NCI-H2196 treated with DMSO at 0.1 percent for 48 hours (cell line): ENCODE measurements around the gene TTC7B.

Source experiments
- DNase-seq: peaks from one replicate; lab custom pipeline; 2025; ENCODE audit not compliant: unreplicated experiment; lab: John Stamatoyannopoulos, UW

TTC7B gene

DNA sequence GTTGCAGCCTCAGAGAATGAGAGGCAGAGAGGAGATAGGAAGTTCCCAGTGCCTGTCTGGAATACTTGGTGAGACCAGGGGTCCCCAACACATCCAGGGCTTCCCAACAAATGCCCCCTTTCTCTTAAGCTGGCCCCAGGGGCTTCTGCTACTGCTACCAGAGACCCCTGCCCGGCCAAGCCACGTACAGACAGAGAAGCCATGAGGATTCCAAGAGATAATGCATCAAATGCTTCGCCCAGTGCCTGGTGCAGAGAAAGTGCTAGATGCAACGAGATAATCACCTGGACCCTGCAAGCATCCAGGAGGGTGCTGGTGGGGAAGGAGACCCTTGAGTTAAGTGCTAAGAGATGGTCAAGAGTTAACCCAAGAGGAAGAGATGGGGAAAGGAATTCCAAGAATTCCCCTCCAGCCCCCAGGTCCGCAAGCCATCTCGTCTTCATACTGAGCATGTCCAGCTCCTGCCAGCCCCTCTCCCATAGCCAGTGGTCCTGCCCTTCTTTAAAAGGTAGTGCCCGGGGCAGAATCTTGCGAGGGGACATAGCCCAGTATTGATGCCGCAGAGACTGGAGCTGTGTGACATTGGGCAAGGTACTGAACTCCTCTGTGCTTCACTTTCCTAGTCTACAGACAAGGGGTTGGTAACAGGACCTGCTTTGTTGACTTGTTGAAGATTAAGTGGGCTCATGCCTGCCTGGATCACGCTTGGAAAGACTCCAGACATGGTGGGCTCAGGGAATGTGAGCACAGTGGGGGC is 316.1 kb downstream of the TTC7B start:
- DNase-seq = no peak

DNA sequence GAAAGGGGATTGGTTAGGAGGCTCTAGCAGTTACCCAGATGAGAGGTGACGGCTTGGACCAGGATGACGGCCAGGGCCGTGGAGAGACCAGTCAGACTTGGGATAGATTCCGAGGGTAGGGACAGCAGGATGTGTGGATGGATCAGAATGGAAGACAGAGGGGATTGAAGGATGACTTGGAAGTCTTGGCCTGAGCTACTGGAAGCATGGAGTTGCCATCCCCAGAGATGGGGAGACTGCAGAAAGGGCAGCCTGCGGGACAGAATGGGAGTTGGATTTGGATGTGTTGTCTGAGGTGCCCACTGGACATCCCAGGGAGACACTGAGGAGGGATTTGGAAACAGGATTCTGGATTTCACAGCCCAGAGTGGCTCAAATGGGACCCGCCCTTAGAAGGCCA is 317.1 kb downstream of the TTC7B start:
- DNase-seq = no peak

DNA sequence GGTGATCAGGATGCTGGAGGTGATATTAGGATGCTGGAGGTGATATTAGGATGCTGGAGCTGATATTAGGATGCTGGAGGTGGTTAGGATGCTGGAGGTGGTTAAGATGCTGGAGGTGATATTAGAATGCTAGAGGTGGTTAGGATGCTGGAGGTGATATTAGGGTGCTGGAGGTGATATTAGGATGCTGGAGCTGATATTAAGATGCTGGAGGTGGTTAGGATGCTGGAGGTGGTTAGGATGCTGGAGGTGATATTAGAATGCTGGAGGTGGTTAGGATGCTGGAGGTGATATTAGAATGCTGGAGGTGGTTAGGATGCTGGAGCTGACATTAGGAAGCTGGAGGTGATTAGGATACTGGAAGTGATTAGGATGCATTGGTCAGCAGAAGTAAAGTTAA is 318.0 kb downstream of the TTC7B start:
- DNase-seq = no peak

GRCh38 chr14:90496379-90496778 is 319.9 kb downstream of the TTC7B start:
- DNase-seq = no peak

DNA sequence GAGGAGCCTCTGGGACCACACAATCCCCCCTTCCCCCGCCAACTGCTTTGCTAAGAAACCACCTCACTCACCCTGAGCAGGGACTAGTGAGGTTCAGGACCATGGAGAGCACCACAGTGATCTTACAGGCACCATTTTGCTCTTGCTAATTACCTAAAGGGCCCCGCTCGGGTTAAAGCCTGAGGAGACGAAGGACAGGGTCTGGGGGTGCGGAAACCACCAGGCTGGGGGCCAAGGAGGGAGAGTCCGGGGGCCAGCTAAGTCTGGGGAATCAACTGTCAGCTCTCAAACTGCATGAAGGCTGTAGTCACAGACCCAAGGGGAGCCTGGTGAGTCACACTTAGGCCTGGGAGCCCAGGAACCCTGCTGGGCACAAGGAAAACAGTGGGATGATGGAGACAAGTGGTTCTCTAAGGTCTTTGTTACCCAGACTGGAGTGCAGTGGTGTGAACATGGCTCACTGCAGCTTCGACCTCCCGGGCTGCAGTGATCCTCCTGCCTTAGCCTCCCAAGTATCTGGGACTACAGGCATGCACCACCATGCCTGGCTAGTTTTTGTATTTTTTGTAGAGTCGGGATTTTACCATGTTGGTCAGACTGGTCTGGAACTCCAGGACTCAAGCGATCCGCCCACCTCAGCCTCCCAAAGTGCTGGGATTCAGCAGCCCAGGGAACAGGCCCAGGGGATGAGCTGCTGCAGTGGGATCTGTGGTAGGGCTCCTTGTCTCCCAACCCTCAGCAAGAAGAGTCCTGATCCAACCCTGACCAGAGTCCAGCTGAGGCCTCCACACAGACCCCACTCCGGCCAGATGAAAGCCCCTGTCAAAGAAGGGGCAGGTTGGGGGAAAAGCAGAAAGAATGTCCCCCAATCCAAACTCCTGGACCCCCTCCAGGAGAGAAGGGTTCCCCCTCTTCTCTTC is 320.6 kb downstream of the TTC7B start:
- DNase-seq = no peak

GRCh38 chr14:90491911-90492531 is 324.2 kb downstream of the TTC7B start:
- no peak for DNase-seq

DNA sequence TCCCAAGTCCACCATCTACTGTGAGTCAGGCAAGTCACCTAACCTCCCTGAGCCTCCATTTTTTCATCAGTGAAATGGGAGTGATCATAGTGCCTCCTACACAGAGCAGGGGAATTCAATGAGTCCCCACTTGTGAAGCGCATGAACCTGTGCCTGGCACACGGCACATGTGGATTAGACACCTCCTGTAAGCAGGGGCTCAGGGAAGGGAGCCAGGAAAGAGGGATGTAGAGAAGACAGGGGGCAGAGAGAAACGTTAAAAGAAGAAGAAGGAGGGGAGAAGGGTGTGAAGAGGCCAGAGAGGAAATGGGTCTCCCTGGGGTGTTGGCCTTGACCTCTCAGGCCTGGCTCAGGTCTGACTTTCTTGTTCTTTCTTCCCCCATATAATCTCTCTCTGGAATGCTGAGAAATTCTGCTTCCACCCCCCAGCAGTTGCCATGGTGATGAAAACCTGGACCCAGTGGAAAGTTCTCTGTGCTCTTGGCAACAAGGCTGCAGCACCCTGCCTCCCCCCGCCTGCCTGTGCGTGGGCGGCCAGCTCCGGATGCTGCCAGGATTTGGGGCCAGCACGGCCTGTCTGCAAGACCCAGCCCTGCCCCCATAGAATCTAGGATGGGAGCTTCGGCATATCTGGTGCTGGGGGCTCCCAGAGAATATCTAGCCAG is 324.9 kb downstream of the TTC7B start:
- no peak for DNase-seq

DNA sequence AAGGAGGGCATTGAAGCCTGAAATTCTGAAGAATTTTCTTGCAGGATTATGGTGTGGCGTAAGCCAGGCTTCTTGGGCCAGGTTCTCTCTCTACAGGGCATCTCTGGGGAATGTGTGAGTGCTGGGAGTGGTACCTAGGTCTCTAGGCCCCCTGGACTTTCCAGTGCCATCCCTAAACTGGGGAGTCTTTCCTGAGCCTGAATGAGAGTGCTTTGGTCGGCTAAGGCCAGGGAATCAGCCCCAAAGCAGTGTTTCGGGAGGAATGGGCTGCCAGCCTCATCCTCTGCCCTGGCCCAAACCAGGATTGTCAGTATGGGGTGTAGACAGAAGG is 325.5 kb downstream of the TTC7B start:
- DNase-seq = no peak

DNA sequence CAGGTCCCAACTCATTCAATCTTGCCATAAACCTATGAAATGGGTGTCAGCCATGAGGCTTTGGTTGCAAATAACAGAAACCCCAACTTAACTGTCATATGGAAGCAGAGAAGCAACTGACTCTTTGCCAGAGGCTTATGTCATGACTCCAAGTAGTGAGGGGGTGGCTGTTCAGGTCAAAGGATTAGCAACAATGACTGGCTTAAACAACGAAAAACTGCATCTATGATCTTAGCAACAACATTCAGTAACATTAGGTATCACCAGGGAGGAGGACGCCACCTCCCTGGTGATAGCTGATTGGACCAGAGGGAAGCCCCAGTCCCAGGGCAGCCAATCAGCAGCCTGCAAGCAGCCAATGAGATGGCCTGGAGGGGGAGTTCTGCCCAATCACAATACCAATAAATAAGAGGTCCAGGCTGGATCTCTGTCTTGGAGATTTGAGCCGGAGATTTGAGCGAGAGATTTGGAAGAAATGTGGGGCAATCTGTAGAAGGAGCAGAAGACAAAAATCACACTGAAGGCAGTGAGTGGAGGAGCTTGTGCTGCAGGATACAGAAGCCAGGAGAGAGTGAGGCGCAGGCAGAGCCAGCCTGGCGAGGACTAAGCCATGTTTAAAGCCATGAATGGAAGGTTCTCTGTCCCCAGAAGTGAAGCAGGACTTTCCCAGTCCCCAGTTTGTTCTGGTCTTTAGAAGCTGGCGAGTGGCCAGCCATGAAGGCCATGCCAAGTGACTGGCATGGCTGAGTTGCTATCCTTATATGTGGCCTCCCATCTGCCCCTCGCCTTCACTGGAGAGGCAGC is 326.1 kb downstream of the TTC7B start:
- no peak for DNase-seq

GRCh38 chr14:90489306-90489705 is 326.9 kb downstream of the TTC7B start:
- DNase-seq = no peak

DNA sequence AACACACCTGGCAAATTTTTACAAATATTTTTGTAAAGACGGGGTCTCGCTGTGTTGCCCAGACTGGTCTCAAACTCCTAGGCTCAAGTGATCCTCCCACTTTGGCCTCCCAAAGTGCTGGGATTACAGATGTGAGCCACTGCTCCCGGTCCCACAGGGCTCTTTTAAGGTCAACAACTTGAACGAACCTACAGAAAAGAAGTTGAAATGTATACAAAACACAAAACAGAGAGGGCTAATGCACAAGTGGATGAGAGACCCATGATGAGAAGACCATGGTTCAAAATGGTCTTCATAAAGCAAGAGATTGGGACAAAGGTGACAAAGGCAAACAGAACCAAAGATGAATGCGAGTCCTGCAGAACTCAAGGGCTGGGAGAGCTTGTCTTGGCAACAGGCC is 328.0 kb downstream of the TTC7B start:
- no peak for DNase-seq

GRCh38 chr14:90487462-90487861 is 328.8 kb downstream of the TTC7B start:
- DNase-seq = no peak

- DNase-seq = peak; percentile 38
Observed at GRCh38 chr14:90487031-90487430, 329.2 kb downstream of the TTC7B start.

- no peak for DNase-seq
Observed at GRCh38 chr14:90484291-90484690, 331.9 kb downstream of the TTC7B start.

DNA sequence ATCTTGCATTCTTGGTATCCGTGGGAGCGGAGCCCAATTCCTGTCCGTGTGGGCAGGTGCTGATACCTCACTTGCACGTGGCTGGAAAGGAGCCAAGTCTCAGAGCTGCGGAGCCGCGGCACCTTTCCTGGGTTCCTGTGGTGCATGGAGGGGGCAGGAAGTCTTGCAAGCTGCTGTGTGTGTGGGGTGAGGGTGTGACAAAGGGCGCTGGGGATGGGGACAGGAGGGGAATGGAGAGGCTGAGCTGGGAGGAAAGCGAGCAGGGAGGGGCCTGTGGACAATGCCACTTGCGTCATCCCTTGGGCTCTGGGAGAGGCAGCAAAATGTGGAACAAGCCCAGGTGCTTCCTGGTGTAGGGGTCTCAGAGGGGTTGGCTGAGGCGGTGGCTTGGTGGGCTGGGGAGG is 332.7 kb downstream of the TTC7B start:
- DNase-seq = peak; percentile 48

DNA sequence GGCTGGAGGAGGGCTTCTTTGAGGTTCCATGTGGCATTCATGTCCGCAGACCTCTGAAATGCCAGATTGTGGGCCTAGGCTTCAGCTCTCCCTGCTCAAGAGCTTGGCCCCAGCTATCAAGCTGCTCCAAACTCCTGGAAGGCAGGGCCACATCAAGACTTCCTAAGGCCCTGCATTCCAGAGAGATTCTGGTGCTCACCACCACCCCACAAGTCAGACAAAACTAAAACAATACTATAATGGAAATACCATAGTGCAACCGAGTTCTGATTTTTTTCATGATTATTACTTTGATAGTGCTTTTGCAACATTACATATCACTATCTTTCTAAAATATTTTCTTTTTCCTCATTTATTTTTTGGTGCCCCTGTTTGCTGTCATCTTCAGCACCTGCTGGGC is 333.1 kb downstream of the TTC7B start:
- DNase-seq = no peak

DNA sequence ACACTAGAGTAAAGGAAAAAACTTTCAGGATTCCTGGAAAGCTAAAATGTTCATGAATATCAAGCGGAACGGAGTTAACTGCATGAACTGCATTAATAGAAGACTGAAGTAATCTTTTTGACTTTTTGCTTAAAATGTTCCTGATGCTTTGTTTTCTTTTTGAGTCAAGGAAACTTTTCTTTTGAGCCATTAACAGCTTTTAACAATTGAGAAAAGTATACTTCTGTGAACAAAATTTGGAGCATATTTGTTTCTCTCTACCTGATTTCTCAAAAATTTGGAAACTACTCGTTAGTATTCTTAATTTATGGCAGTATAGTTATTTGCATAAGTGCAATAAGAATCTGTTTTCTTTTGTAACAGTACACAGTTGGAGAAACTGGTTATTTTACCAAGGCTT is 340.9 kb downstream of the TTC7B start:
- no peak for DNase-seq
